GM20000 (cell line): ENCODE measurements around the gene EDA.

Experiments used
- DNase-seq: peaks from one replicate; pipeline ENCODE4 v3.0.0; 2012; ENCODE audit warnings: low spot score
- CTCF ChIP-seq: IDR thresholded peaks from 2 replicates; pipeline ENCODE4 v1.5.1; 2012; ENCODE audit warnings: mild to moderate bottlenecking, control low read depth; ENCODE audit errors: extremely low read depth, missing control alignments

The EDA gene

DNA sequence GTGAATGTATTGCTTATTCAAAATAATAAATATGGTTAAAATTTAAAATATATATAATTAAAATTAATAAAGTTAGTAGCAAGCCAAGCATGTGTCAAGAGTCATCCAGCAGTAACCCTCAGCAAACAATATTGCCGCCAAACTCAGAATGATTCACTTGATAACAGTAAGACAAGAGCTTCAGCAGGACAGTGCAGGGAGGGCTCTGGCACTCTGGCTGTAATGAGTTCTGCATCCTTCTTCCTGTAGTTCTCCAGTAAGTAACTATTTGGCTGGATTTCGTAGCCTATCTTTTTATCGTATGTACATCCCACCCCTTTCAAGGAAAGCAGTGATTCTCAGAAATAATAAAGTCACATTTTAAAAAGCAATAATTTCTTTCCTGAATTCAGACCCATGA lies 464.0 kb downstream of the EDA start:
- TF ChIP-seq CTCF: no peak
- no peak for DNase-seq

GRCh38 chrX:70082723-70083122 lies 466.8 kb downstream of the EDA start:
- no peak for TF ChIP-seq CTCF
- DNase-seq: no peak

DNA sequence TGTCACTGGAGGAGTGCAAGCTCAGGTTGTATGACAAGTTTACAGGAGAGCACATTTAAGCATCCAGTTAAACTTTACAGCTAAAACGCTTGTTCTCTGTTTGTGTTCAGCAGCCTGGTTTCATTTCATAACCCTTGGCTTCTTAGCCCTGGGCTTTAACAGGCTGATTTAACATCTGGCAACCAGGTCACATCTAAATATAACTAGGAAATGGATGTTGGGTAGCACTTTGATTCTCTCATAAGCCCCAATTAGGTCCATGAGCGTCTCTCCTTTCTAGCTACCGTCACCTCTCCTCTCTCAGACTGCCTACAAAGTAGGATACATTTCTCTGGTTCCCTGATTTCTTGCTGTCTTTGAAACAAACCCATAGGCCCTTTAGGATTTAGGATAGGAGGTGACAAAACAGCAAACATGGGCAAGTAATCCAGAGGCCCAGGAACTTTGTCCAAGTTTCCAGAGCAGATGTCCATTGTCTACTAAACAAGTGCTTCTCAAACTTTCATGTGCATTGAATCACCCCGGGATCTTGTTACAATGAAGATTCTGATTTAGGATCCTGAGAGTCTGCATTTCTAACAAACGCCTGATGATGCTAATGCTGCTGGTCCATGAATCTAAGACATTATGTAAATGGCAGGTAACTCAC lies 468.8 kb downstream of the EDA start:
- DNase-seq: no peak
- TF ChIP-seq CTCF: no peak

DNA sequence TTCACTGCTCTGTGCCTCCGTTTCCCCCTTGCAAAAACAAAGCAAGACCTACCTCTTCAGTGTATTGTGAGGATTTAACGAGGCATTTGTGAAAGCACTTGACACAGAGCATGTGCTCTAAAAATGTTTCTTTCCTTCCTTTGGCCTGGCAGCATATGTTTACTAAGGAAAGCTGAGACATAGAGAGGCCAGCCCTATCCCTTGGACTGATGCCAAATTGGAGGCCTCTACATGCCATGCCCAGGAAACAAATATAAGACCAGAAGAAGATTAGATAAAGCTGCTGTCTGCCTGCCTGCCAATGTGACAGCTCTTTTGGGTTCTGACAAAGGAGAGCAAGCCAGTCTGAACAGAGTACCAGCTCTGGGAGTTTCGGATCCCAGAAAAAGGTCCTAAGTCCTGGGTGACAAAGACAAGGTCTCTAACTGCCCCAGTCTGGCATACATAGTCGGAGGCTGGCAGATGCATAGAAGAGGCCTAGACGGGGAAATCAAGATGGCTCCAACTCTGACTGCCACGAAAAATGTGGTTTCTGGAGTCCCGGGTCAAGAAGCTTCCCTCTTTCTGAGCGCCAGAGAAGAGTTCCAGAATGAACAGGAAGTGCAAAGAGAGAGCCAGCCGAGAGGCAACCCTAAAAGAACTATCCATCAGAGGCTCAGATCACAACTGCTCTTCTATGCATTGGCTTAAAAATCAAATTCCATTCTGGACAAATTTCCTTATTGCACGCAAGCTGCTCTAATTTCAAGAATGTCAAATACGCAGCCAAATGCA lies 472.1 kb downstream of the EDA start:
- no peak for DNase-seq
- no peak for TF ChIP-seq CTCF

GRCh38 chrX:70088751-70089150 lies 472.8 kb downstream of the EDA start:
- no peak for DNase-seq
- TF ChIP-seq CTCF: no peak
